Effector memory CD8-positive, alpha-beta T cell (primary cell): ENCODE data around the gene TMCC1.
"Not testable (repeated sequence)": the region's sequence is repeated elsewhere in the genome, so short reads cannot be mapped to it uniquely, and the experiment has no call there.

Experiments used
- ATAC-seq: fragments of 150-1000 bp; cut with Tn5 transposase; replicated peaks from 2 replicates; pipeline ENCODE4 v1.10.0; 2021; ENCODE audit warnings: mild to moderate bottlenecking, moderate library complexity
- DNase-seq, 3 experiments: peaks; one replicate each; pipeline ENCODE4 v3.0.0; 2021
- H3K27ac Mint-ChIP-seq, 2 donors: one replicate each; pipeline ENCODE4 v1.8.0; 2022; ENCODE audit warnings: mild to moderate bottlenecking in 2 of 2, mixed read lengths in 2 of 2, moderate library complexity in 2 of 2
- H3K27me3 Mint-ChIP-seq, 2 donors: one replicate each; pipeline ENCODE4 v1.8.0; 2022; ENCODE audit warnings: mixed read lengths in 2 of 2
- H3K36me3 Mint-ChIP-seq: one replicate; pipeline ENCODE4 v1.8.0; 2022; ENCODE audit warnings: mild to moderate bottlenecking, moderate library complexity, mixed read lengths; ENCODE audit not compliant: insufficient read depth
- H3K4me1 Mint-ChIP-seq, 2 donors: one replicate each; pipeline ENCODE4 v1.8.0; 2022; ENCODE audit warnings: low read depth in 2 of 2, mixed read lengths in 2 of 2
- H3K4me3 Mint-ChIP-seq, 2 donors: one replicate each; pipeline ENCODE4 v1.8.0; 2022; ENCODE audit warnings: mild to moderate bottlenecking in 2 of 2, mixed read lengths in 2 of 2, moderate library complexity in 2 of 2
- H3K9me3 Mint-ChIP-seq, 2 donors: one replicate each; pipeline ENCODE4 v1.8.0; 2022; ENCODE audit warnings: mixed read lengths in 2 of 2

The TMCC1 gene

GRCh38 chr3:129878355-129878754, 15.2 kb downstream of the TMCC1 start:
- Mint-ChIP-seq H3K27me3 (no peaks in the 10 kb centered on the region), H3K4me3 (no peak overlapping the region), H3K9me3 (no peaks in the 10 kb centered on the region), H3K36me3 (peaks cover 38% of the 10 kb centered on the region), H3K4me1 (peaks cover 8 to 25% of the 10 kb centered on the region in 2 donors), H3K27ac (peak overlapping the region in 1 of 2 donors; percentile 29)
- no peak for ATAC-seq
- no peak for DNase-seq

DNA sequence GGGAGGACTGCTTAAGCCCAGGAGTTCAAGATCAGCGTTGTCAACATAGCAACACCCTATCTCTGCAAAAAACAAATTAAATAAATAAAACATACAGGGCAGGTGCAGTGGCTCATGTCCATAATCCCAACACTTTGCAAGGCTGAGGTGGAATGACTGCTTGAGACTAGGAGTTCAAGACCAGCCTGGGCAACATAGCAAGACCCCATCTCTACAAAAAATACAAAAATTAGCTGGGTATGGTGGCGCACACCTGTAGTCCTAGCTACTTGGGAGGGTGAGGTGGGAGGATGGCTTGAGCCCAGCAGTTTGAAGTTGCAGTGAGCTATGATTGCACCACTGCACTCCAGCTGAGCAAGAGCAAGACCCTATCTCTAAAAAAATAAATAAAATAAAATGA, 19.0 kb downstream of the TMCC1 start:
- H3K4me3 Mint-ChIP-seq, ATAC-seq, DNase-seq, H3K27ac Mint-ChIP-seq, H3K9me3 Mint-ChIP-seq, H3K27me3 Mint-ChIP-seq: not testable (repeated sequence)
- peaks cover 38% of the 10 kb centered on the region for H3K36me3 Mint-ChIP-seq
- H3K4me1 Mint-ChIP-seq: peaks cover 6 to 25% of the 10 kb centered on the region in 2 donors

- Mint-ChIP-seq H3K4me1 (peaks cover 6 to 27% of the 10 kb centered on the region in 2 donors), H3K9me3 (no peaks in the 10 kb centered on the region), H3K36me3 (peaks cover 8% of the 10 kb centered on the region), H3K4me3 (no peak overlapping the region), H3K27me3 (no peaks in the 10 kb centered on the region), H3K27ac (no peak overlapping the region)
- ATAC-seq: no peak
- DNase-seq: no peak
Measured at GRCh38 chr3:129868912-129869311, 24.6 kb downstream of the TMCC1 start.

DNA sequence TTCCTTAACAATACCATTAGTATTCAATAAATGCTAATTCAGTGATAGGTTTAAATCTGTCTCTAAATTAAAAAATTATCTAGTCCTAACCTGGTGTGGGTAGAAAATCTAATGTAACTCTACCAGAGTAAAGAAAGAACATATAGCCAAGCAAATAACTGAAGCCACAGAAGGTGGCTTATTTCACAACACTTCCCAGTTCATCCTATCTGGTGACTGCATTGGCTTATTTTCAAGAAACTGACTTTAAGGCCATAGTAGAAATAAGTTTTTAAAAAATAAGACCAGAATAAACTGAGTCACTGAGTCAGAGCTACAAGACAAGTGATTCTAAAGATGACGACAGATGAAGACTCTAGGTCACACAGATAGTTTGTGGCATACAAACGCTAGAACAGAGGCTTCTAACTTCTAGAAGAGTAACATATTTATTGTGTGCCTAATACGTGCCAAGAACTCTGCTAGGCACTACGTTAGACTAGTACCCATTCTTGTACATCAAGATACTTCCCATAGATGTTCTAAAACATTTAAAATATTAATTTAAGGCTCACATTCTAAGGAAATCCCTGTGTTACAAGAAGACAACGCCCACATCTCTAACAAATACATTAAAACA, 25.9 kb downstream of the TMCC1 start:
- peaks cover 4% of the 10 kb centered on the region for H3K36me3 Mint-ChIP-seq
- no peaks in the 10 kb centered on the region for H3K9me3 Mint-ChIP-seq
- peaks cover 6 to 31% of the 10 kb centered on the region in 2 donors for H3K4me1 Mint-ChIP-seq
- H3K27ac Mint-ChIP-seq: no peak overlapping the region
- H3K4me3 Mint-ChIP-seq: no peak overlapping the region
- no peaks in the 10 kb centered on the region for H3K27me3 Mint-ChIP-seq
- ATAC-seq (no peak), DNase-seq (no peak)

GRCh38 chr3:129865806-129866205, 27.7 kb downstream of the TMCC1 start:
- Mint-ChIP-seq H3K4me3 (no peak overlapping the region), H3K9me3 (no peaks in the 10 kb centered on the region), H3K4me1 (peaks cover 10 to 39% of the 10 kb centered on the region in 2 donors), H3K27me3 (no peaks in the 10 kb centered on the region), H3K36me3 (peaks cover 13% of the 10 kb centered on the region), H3K27ac (no peak overlapping the region)
- ATAC-seq (no peak), DNase-seq (no peak)

- H3K27ac Mint-ChIP-seq: peak overlapping the region in 1 of 2 donors; percentile 19
- H3K4me1 Mint-ChIP-seq: peaks cover 11 to 41% of the 10 kb centered on the region in 2 donors
- ATAC-seq (no peak), DNase-seq (no peak)
- H3K36me3 Mint-ChIP-seq: peaks cover 17% of the 10 kb centered on the region
- H3K4me3 Mint-ChIP-seq: no peak overlapping the region
- H3K27me3 Mint-ChIP-seq: no peaks in the 10 kb centered on the region
- H3K9me3 Mint-ChIP-seq: no peaks in the 10 kb centered on the region
Measured at GRCh38 chr3:129864519-129864918, 29.0 kb downstream of the TMCC1 start.

GRCh38 chr3:129859272-129859671, 34.2 kb downstream of the TMCC1 start:
- Mint-ChIP-seq H3K9me3 (no peaks in the 10 kb centered on the region), H3K4me3 (no peak overlapping the region), H3K27ac (no peak overlapping the region), H3K36me3 (peaks cover 21% of the 10 kb centered on the region), H3K4me1 (peaks cover 11 to 43% of the 10 kb centered on the region in 2 donors), H3K27me3 (no peaks in the 10 kb centered on the region)
- DNase-seq (no peak), ATAC-seq (no peak)

GRCh38 chr3:129857899-129858298, 35.6 kb downstream of the TMCC1 start:
- H3K9me3 Mint-ChIP-seq: no peaks in the 10 kb centered on the region
- peaks cover 21% of the 10 kb centered on the region for H3K36me3 Mint-ChIP-seq
- ATAC-seq (no peak), DNase-seq (no peak)
- H3K4me3 Mint-ChIP-seq: no peak overlapping the region
- H3K4me1 Mint-ChIP-seq: peaks cover 14 to 42% of the 10 kb centered on the region in 2 donors
- no peak overlapping the region for H3K27ac Mint-ChIP-seq
- H3K27me3 Mint-ChIP-seq: no peaks in the 10 kb centered on the region

GRCh38 chr3:129856790-129857189, 36.7 kb downstream of the TMCC1 start:
- H3K4me3 Mint-ChIP-seq, ATAC-seq, H3K27me3 Mint-ChIP-seq, DNase-seq, H3K9me3 Mint-ChIP-seq: not testable (repeated sequence)
- Mint-ChIP-seq H3K4me1 (peaks cover 12 to 32% of the 10 kb centered on the region in 2 donors), H3K36me3 (peaks cover 22% of the 10 kb centered on the region), H3K27ac (peak overlapping the region in 1 of 2 donors; percentile 38)

GRCh38 chr3:129855832-129856419, 37.6 kb downstream of the TMCC1 start:
- no peaks in the 10 kb centered on the region for H3K27me3 Mint-ChIP-seq
- ATAC-seq: no peak
- peaks cover 19% of the 10 kb centered on the region for H3K36me3 Mint-ChIP-seq
- no peak for DNase-seq
- H3K27ac Mint-ChIP-seq: no peak overlapping the region
- H3K4me3 Mint-ChIP-seq: no peak overlapping the region
- H3K4me1 Mint-ChIP-seq: peaks cover 11 to 27% of the 10 kb centered on the region in 2 donors
- H3K9me3 Mint-ChIP-seq: no peaks in the 10 kb centered on the region

- no peaks in the 10 kb centered on the region for H3K27me3 Mint-ChIP-seq
- DNase-seq: no peak
- H3K9me3 Mint-ChIP-seq: no peaks in the 10 kb centered on the region
- H3K4me3 Mint-ChIP-seq: no peak overlapping the region
- peaks cover 11 to 24% of the 10 kb centered on the region in 2 donors for H3K4me1 Mint-ChIP-seq
- ATAC-seq: no peak
- peaks cover 14% of the 10 kb centered on the region for H3K36me3 Mint-ChIP-seq
- peak overlapping the region; percentile 8 to 62 for H3K27ac Mint-ChIP-seq
Measured at GRCh38 chr3:129855170-129855831, 38.2 kb downstream of the TMCC1 start.

DNA sequence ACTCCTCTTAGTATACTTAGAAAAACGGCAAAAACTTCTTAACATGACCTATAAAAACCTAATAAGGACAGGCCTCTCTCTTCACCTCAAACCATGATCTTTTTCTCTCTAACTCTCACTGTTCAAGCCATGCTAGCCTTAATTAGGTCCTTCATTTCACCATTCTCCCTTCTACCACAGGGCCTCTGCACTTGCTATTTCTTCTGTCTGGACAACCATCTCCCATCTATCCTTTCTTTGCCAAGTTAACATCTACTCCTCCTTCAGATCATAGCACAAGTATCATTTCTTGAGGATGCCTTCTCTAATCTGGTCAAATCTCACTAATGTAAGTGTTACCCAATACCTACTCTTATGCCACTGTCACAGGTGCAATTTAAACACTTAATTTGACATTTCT, 39.1 kb downstream of the TMCC1 start:
- H3K4me3 Mint-ChIP-seq: no peak overlapping the region
- H3K27me3 Mint-ChIP-seq: no peaks in the 10 kb centered on the region
- H3K9me3 Mint-ChIP-seq: no peaks in the 10 kb centered on the region
- H3K27ac Mint-ChIP-seq: no peak overlapping the region
- H3K36me3 Mint-ChIP-seq: peaks cover 14% of the 10 kb centered on the region
- DNase-seq (no peak), ATAC-seq (no peak)
- peaks cover 11 to 24% of the 10 kb centered on the region in 2 donors for H3K4me1 Mint-ChIP-seq

DNA sequence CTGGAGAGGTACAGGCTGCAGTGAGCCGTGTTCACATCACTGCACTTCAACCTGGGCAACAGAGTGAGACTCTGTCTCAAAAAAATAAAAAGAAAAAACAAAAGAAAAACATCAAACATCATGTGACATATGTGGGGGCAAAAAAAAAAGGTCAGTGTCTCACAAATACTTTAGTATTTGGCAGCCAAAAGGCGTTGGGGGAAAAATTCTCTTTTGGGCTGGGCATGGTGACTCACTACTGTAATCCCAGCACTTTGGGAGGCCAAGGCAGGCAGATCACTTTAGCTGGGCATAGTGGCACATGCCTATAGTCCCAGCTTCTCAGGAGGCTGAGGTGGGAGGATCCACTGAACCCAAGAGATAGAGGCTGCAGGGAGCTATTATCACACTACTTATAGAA, 47.6 kb downstream of the TMCC1 start:
- H3K27me3 Mint-ChIP-seq: no peaks in the 10 kb centered on the region
- H3K9me3 Mint-ChIP-seq: no peaks in the 10 kb centered on the region
- H3K27ac Mint-ChIP-seq: peak overlapping the region; percentile 46 to 73
- no peaks in the 10 kb centered on the region for H3K36me3 Mint-ChIP-seq
- no peak for DNase-seq
- H3K4me1 Mint-ChIP-seq: peaks cover 4 to 13% of the 10 kb centered on the region in 2 donors
- no peak overlapping the region for H3K4me3 Mint-ChIP-seq
- ATAC-seq: no peak
